Spleen (tissue), 11 donors: Measurements from ENCODE around the gene PDCD2. TPM values are rescaled to one million over a fixed set of nuclear protein-coding genes. Genes with fewer than 3 reads are reported as not detected.

Experiments used
- DNase-seq: peaks from one replicate; pipeline ENCODE4 v3.0.0-alpha.2; 2020
- H3K27ac ChIP-seq, 8 donors: fragments of 200-600 bp; sonication (generic) in 7 of 8; 1 replicate in 4 of 8; 2 replicates in 4 of 8; pipeline versions ENCODE4 v1.5.0 to v1.8.0; 2016 to 2021; ENCODE audit warnings: inconsistent platforms in 4 of 8, mild to moderate bottlenecking in 4 of 8, moderate library complexity in 1 of 8
- H3K27me3 ChIP-seq, 7 donors: fragments of 200-600 bp; sonication (generic) in 6 of 7; replicated peaks in 1 of 7; 1 replicate in 4 of 7; 2 replicates in 3 of 7; pipeline versions ENCODE4 v1.5.0 to v1.8.0; 2016 to 2021; ENCODE audit warnings: inconsistent platforms in 3 of 7, mild to moderate bottlenecking in 1 of 7
- H3K36me3 ChIP-seq, 6 donors: fragments of 200-600 bp; sonication (generic) in 5 of 6; 1 replicate in 4 of 6; 2 replicates in 2 of 6; pipeline versions ENCODE4 v1.5.0 to v1.8.0; 2016 to 2021; ENCODE audit warnings: inconsistent platforms in 2 of 6
- H3K4me1 ChIP-seq, 6 donors: fragments of 200-600 bp; sonication (generic) in 5 of 6; 1 replicate in 3 of 6; 2 replicates in 3 of 6; pipeline versions ENCODE4 v1.5.0 to v1.8.0; 2016 to 2021; ENCODE audit warnings: inconsistent platforms in 3 of 6
- H3K4me3 ChIP-seq, 8 donors: fragments of 200-600 bp; sonication (generic) in 7 of 8; 1 replicate in 4 of 8; 2 replicates in 4 of 8; pipeline versions ENCODE4 v1.5.0 to v1.8.0; 2016 to 2021; ENCODE audit warnings: inconsistent platforms in 4 of 8, mild to moderate bottlenecking in 4 of 8, moderate library complexity in 2 of 8
- H3K9me3 ChIP-seq, 8 donors: fragments of 200-600 bp; sonication (generic) in 7 of 8; 1 replicate in 4 of 8; 2 replicates in 4 of 8; pipeline versions ENCODE4 v1.5.0 to v1.8.0; 2016 to 2021; ENCODE audit warnings: inconsistent platforms in 4 of 8
- POLR2A ChIP-seq, 3 donors: fragments of 450-650 bp; IDR thresholded peaks; one replicate each; pipeline ENCODE4 v1.5.1; 2017; ENCODE audit warnings: antibody characterized with exemption in 3 of 3, mild to moderate bottlenecking in 1 of 3
- POLR2AphosphoS5 ChIP-seq, 3 donors: sonication (generic); formaldehyde crosslinking; IDR thresholded peaks; one replicate each; pipeline ENCODE4 v1.5.1; 2017; ENCODE audit warnings: antibody characterized with exemption in 3 of 3
- WGBS, 5 donors: extraction: QIAGEN DNeasy Blood & Tissue Kit in 3 of 5; methylation state at CpG; one replicate each; pipeline versions ENCODE4 v1.1.5 to v1.1.7; 2013 to 2018; 5-methylcytosine and 5-hydroxymethylcytosine counted together
- intact Hi-C: fragments of 100-400 bp; cut with DNase I; formaldehyde crosslinking; loops from one replicate; pipeline ENCODE4 v1.15.0; 2023; ENCODE audit warnings: low total_unique reads
- polyA plus RNA-seq, 3 donors: library from polyadenylated mRNA; stranded (reverse); fragments of 200-250 nt; gene quantifications; one replicate each; pipeline ENCODE4 v1.2.1, GENCODE V29; 2013
- total RNA-seq, 7 donors: library from RNA; depleted of rRNA in 3 of 7; stranded (reverse); fragments of >200 nt in 3 of 7; fragmentation: NEBNext Ultra II Directional in 4 of 7; extraction: Animal tissue kit (Norgen Biotek cat#: 25700) in 4 of 7; gene quantifications; one replicate each; pipeline versions ENCODE4 v1.1.0 to v1.2.1, GENCODE V29; 2016 to 2021
- TF ChIP-seq, protein P1 (sequence below), 11 experiments: fragments of 200-600 bp in 7 of 11; fragments of 450-650 bp in 4 of 11; sonication (generic) in 4 of 11; IDR thresholded peaks in 8 of 11; conservative IDR thresholded peaks in 3 of 11; 1 replicate in 7 of 11; 2 replicates in 4 of 11; pipeline versions ENCODE4 v1.4.0 to v1.8.0; 2016 to 2021; ENCODE audit warnings: antibody characterized with exemption in 11 of 11, inconsistent platforms in 4 of 11, mild to moderate bottlenecking in 1 of 11
- donor health status: healthy with polysubstance abuse.
- donor health status: DM: no; HTN: no; CAD: no; lungs with moderate emphysema.
- donor health status: DM: no; HTN: no; CAD: no.
- donor health status: Bipolar disorder and iron deficiency.
- donor health status: healthy.
- donor health status: DM: no; HTN: no; CAD: no.
- donor health status: DM: yes; HTN: yes; CAD: no.

Gene PDCD2
- total and polyA plus RNA-seq, 10 donors = 45.5 to 95.4 (median 61.6) TPM

DNA sequence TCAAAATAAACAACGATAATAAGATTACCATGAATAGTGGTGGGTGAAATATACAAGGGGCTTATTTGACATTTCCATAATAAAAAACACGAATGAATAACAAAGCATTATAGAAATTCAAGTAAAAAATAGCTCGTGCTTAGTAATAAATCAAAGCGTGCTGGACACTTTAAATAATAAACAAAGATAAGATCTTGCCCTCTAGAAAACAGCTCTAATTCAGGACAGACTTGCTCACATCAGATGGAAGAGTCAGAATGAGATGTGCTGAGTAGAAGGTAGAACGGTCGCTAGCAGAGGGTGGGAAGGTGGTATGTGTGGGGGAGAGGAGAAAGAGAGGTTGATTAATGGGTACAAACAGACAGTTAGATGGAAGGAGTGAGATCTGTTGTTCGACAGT lies 58.6 kb downstream of the PDCD2 start:
- 78 to 86% (median 82%) methylated on average over 7 of the region's 7 CpGs for WGBS, 5 donors
- no peak for DNase-seq
- intact Hi-C loops = loop anchor here (10.0 kb wide), 1 partner anchor 1631 kb away; no protein-coding TSS in a partner anchor

More for the DNA sequence above, 58.6 kb downstream of the PDCD2 start:
- peaks cover 0 to 3% (median 0%) of the 10 kb centered on the region in 8 donors for H3K9me3 ChIP-seq
- H3K36me3 ChIP-seq = no peaks in the 10 kb centered on the region
- no peak overlapping the region for H3K27ac ChIP-seq
- H3K27me3 ChIP-seq = no peaks in the 10 kb centered on the region
- H3K4me1 ChIP-seq = peaks cover 0 to 11% (median 7%) of the 10 kb centered on the region in 6 donors
- no peak overlapping the region for H3K4me3 ChIP-seq
- TF ChIP-seq POLR2A (IDR thresholded peaks at IDR 0.05) (no peak), POLR2AphosphoS5 (IDR thresholded peaks at IDR 0.05) (no peak)
- TF ChIP-seq, protein P1, sequence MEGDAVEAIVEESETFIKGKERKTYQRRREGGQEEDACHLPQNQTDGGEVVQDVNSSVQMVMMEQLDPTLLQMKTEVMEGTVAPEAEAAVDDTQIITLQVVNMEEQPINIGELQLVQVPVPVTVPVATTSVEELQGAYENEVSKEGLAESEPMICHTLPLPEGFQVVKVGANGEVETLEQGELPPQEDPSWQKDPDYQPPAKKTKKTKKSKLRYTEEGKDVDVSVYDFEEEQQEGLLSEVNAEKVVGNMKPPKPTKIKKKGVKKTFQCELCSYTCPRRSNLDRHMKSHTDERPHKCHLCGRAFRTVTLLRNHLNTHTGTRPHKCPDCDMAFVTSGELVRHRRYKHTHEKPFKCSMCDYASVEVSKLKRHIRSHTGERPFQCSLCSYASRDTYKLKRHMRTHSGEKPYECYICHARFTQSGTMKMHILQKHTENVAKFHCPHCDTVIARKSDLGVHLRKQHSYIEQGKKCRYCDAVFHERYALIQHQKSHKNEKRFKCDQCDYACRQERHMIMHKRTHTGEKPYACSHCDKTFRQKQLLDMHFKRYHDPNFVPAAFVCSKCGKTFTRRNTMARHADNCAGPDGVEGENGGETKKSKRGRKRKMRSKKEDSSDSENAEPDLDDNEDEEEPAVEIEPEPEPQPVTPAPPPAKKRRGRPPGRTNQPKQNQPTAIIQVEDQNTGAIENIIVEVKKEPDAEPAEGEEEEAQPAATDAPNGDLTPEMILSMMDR (IDR thresholded peaks at IDR 0.05 in 8 of 11, conservative IDR thresholded peaks at IDR 0.05 in 3 of 11) = no peak

Other genes starting within 250 kb of the PDCD2 start
- gene PSMB1, start 31.3 kb downstream of the PDCD2 start, total RNA-seq = 100 to 1,000 TPM in 6 of 7 donors, 10 to 100 TPM in 1; 98.8 to 162 (median 110) TPM
- 100 to 1,000 TPM; 237 to 257 (median 239) TPM for gene PSMB1, start 31.3 kb downstream of the PDCD2 start, polyA plus RNA-seq
- 10 to 100 TPM; 14.7 to 28.4 (median 17.5) TPM for gene TBP, start 30.3 kb downstream of the PDCD2 start, total RNA-seq
- 10 to 100 TPM; 12.0 to 20.7 (median 19.3) TPM for gene TBP, start 30.3 kb downstream of the PDCD2 start, polyA plus RNA-seq